Measurements from ENCODE around the gene BTBD9.

DNA sequence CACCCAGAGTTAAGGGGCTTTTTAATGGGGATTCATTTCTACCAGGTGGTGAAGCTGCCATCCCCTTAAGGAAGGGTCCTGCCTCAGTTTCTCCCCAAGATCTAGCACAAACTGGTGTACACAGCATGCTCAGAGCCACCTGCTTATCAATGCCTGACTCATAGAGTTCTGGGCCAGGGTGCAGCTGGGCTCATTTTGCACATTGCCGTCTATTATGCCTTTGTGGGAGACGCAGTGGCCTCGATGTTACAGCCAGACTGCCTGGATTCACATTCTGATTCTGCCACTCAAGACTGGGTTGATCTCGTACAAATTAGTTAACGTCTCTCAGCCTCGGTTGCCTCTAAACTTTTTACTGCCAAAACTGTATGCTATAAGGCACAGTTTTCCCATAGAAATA lies 454.5 kb downstream of the BTBD9 start:
- TF ChIP-seq POLR2A (IDR thresholded peaks at IDR 0.05) (no peak), POLR2AphosphoS5 (IDR thresholded peaks at IDR 0.05) (no peak), EP300 (IDR thresholded peaks at IDR 0.05) (no peak)
- TF ChIP-seq, protein P1, sequence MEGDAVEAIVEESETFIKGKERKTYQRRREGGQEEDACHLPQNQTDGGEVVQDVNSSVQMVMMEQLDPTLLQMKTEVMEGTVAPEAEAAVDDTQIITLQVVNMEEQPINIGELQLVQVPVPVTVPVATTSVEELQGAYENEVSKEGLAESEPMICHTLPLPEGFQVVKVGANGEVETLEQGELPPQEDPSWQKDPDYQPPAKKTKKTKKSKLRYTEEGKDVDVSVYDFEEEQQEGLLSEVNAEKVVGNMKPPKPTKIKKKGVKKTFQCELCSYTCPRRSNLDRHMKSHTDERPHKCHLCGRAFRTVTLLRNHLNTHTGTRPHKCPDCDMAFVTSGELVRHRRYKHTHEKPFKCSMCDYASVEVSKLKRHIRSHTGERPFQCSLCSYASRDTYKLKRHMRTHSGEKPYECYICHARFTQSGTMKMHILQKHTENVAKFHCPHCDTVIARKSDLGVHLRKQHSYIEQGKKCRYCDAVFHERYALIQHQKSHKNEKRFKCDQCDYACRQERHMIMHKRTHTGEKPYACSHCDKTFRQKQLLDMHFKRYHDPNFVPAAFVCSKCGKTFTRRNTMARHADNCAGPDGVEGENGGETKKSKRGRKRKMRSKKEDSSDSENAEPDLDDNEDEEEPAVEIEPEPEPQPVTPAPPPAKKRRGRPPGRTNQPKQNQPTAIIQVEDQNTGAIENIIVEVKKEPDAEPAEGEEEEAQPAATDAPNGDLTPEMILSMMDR (IDR thresholded peaks at IDR 0.05): no peak
